ENCODE measurements around the gene IL1RN. TPM values are rescaled to one million over a fixed set of nuclear protein-coding genes. Genes with fewer than 3 reads are reported as not detected.

The IL1RN gene, protein sequence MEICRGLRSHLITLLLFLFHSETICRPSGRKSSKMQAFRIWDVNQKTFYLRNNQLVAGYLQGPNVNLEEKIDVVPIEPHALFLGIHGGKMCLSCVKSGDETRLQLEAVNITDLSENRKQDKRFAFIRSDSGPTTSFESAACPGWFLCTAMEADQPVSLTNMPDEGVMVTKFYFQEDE
- 21.1 and 21.2 TPM in 2 replicates for total RNA-seq (2016; rRNA removed; fragmentation: Illumina TruSeq; extraction: Trizol)
- 6.3 and 8.3 TPM in 2 replicates for total RNA-seq (2016; cell fraction: cytosol; rRNA removed; fragmentation: Illumina TruSeq; extraction: Trizol; ENCODE audit: low read depth)
- total RNA-seq (2016; cell fraction: insoluble cytoplasmic fraction; rRNA removed; fragmentation: Illumina TruSeq; extraction: Trizol): 21.0 and 24.7 TPM in 2 replicates
- 18.1 and 19.8 TPM in 2 replicates for total RNA-seq (2016; cell fraction: membrane; rRNA removed; fragmentation: Illumina TruSeq; extraction: Trizol)
- total RNA-seq (2016; cell fraction: nucleus; rRNA removed; fragmentation: Illumina TruSeq; extraction: Trizol): 16.3 and 16.9 TPM in 2 replicates
- 101 and 142 TPM in 2 replicates for polyA plus RNA-seq (2011; rRNA removed)
- polyA plus RNA-seq (2011; cell fraction: cytosol; rRNA removed): 92.3 and 115 TPM in 2 replicates
- polyA plus RNA-seq (2011; cell fraction: nucleus; rRNA removed): 29.8 and 45.4 TPM in 2 replicates
- polyA plus RNA-seq (2012): 96.1 and 98.3 TPM in 2 replicates
- 12.2 and 14.7 TPM in 2 replicates for polyA plus RNA-seq (2016; cell fraction: cytosol; fragmentation: Illumina TruSeq; extraction: Trizol; ENCODE audit: low read depth)
- 46.6 and 48.4 TPM in 2 replicates for polyA plus RNA-seq (2016; cell fraction: insoluble cytoplasmic fraction; fragmentation: Illumina TruSeq; extraction: Trizol; ENCODE audit: low read depth)
- polyA plus RNA-seq (2016; cell fraction: membrane; fragmentation: Illumina TruSeq; extraction: Trizol; ENCODE audit: low read depth): 32.1 and 33.8 TPM in 2 replicates
- polyA plus RNA-seq (2016; cell fraction: nucleus; fragmentation: Illumina TruSeq; extraction: Trizol; ENCODE audit: insufficient read depth, low read depth): 23.4 and 24.9 TPM in 2 replicates
- 0.42 and 94.0 TPM in 2 replicates for polyA minus RNA-seq (2011; rRNA and poly(A)+ RNA removed; ENCODE audit: low replicate concordance)
- polyA minus RNA-seq (2011; cell fraction: cytosol; rRNA and poly(A)+ RNA removed): 35.5 and 37.1 TPM in 2 replicates
- 29.4 and 42.8 TPM in 2 replicates for polyA minus RNA-seq (2011; cell fraction: nucleus; rRNA and poly(A)+ RNA removed)
- Bru-seq, nascent RNA: percentile 50 among the genes with signal in this experiment
- percentile 65 among the genes with signal in this experiment for BruChase-seq, experiment 1, labeled RNA remaining after a 6-hour chase
- BruChase-seq, experiment 2, labeled RNA remaining after a 2-hour chase: percentile 56 among the genes with signal in this experiment
- long read RNA-seq, experiment 1, transcript IL1RN-205 (4 exons, 848 nt): major isoform, 10 of 37 reads
- long read RNA-seq, experiment 1, partial matches to known transcripts: 1 of 37 reads
- long read RNA-seq, experiment 1, other reads (novel, unspliced or antisense): 26 of 37 reads
- long read RNA-seq, experiment 2, transcript IL1RN-205 (4 exons, 848 nt): major isoform, 17 of 55 reads
- long read RNA-seq, experiment 2, partial matches to known transcripts: 2 of 55 reads
- long read RNA-seq, experiment 2, other reads (novel, unspliced or antisense): 36 of 55 reads

DNA sequence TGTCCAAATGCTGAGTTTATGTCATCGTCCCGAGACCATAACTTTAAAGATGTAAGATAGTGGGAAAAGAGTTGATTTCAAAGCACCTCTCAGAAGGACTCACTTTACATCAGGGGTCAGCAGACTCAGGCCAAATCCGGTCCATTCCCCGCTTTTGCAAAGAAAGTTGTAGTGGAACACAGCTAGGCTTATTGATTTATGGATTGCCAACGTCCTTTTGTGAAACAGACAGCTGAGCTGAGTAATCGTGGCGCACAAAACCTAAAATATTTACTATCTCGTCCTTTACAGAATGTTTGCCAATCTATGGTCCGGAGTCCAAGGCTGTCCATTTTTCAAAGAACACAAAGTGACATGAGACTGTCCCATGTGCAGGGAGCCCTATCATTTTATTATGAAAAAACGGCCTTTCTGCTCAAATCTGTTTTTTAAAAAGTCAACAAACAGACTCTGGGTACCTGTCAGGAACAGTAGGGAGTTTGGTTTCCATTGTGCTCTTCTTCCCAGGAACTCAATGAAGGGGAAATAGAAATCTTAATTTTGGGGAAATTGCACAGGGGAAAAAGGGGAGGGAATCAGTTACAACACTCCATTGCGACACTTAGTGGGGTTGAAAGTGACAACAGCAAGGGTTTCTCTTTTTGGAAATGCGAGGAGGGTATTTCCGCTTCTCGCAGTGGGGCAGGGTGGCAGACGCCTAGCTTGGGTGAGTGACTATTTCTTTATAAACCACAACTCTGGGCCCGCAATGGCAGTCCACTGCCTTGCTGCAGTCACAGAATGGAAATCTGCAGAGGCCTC lies at the start of gene IL1RN:
TSS of gene IL1RN (plus strand) at position 754 of the 801 bp plus-strand sequence. CDS start at position 781, 27 bp downstream.
- in situ Hi-C loops (cut with HindIII; ENCODE audit: extremely low pct_ligation_motif_present, low pct_unique_long_range_greater_than_20kb) (no loop called here), intact Hi-C loops (cut with micrococcal nuclease; ENCODE audit: unreplicated experiment) (loop anchor here (1.0 to 2.0 kb wide), 3 partner anchors 39 to 46 kb away; no protein-coding TSS in a partner anchor)
- Histone ChIP-seq H3K9me3 (ENCODE audit: low read length) (no peaks in the 10 kb centered on the region), H4K20me1 (ENCODE audit: insufficient read depth, low read length) (no peaks in the 10 kb centered on the region), H2AFZ (ENCODE audit: low read length) (no peak within 1 kb of the TSS), H3K9ac (ENCODE audit: insufficient read depth, low read depth, low read length) (peak within 1 kb of the TSS; percentile 88), H3K4me1 (ENCODE audit: insufficient read depth, low read length) (peaks cover 81% of the 10 kb centered on the region), H3K27me3 (ENCODE audit: control insufficient read depth in 1 of 2, insufficient read depth in 2 of 2, low read length in 2 of 2) (no peaks in the 10 kb centered on the region; a peak in 1 of 5 replicates), H3K4me3 (replicated peaks in 1 of 3; ENCODE audit: insufficient read depth in 1 of 3, low read depth in 2 of 3, low read length in 3 of 3) (peak within 1 kb of the TSS; percentile 61 to 77 (median 73)), H3K27ac (ENCODE audit: extremely low read length, insufficient read depth, low read length) (peak within 1 kb of the TSS; percentile 92), H3K79me2 (ENCODE audit: insufficient read depth, low read length) (peaks cover 27% of the 10 kb centered on the region), H3K36me3 (replicated peaks in 1 of 2; ENCODE audit: control insufficient read depth in 1 of 2, insufficient read depth in 2 of 2, low read length in 2 of 2) (peaks cover 19 to 26% of the 10 kb centered on the region in 2 experiments; a peak in 4 of 5 replicates), H3K4me2 (ENCODE audit: low read depth, low read length) (peak within 1 kb of the TSS; percentile 95)
- BruUV-seq (replicated peaks): no TSS peak
- ChIA-PET CTCF (ENCODE audit: low intra/inter-chr PET ratio, low total read pairs) (no interaction called here), POLR2A (interaction anchor here (0.9 to 5.8 kb wide), 23 partner anchors 9 to 482 kb away, joined by 3 to 45 read pairs (median 4); partner anchors contain the start of genes PSD4 and SLC20A1)
- DNase-seq (ENCODE audit: low spot score) (peak; percentile 97), ATAC-seq (peak; percentile 85), FAIRE-seq (peak; percentile 93)
- 1% methylated on average over 16 of the region's 16 CpGs for WGBS (ENCODE audit: low lambda C conversion rate)
- TF ChIP-seq HHEX (CRISPR knock-in tag; IDR thresholded peaks at IDR 0.05): peak; percentile 68; the same call in 1 of the 2 replicates
- TF ChIP-seq MYNN (CRISPR knock-in tag; IDR thresholded peaks at IDR 0.05; ENCODE audit: low read depth): no peak
- TF ChIP-seq GATAD2A (CRISPR knock-in tag; IDR thresholded peaks at IDR 0.05): peak; percentile 99
- peak; percentile 84; the same call in 1 of the 2 replicates for TF ChIP-seq ZNF772 (CRISPR knock-in tag; IDR thresholded peaks at IDR 0.05)
- TF ChIP-seq, protein P1, sequence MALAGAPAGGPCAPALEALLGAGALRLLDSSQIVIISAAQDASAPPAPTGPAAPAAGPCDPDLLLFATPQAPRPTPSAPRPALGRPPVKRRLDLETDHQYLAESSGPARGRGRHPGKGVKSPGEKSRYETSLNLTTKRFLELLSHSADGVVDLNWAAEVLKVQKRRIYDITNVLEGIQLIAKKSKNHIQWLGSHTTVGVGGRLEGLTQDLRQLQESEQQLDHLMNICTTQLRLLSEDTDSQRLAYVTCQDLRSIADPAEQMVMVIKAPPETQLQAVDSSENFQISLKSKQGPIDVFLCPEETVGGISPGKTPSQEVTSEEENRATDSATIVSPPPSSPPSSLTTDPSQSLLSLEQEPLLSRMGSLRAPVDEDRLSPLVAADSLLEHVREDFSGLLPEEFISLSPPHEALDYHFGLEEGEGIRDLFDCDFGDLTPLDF (CRISPR knock-in tag; IDR thresholded peaks at IDR 0.05): 0 out of 2 replicates have a peak, but pooled peaks have one; percentile 44
- peak; percentile 74 for TF ChIP-seq FOXP1 (IDR thresholded peaks at IDR 0.05)
- TF ChIP-seq FOXP1 (CRISPR knock-in tag; IDR thresholded peaks at IDR 0.05): peak; percentile 94
- no peak for TF ChIP-seq MZF1 (CRISPR knock-in tag; IDR thresholded peaks at IDR 0.05; ENCODE audit: borderline replicate concordance)
- TF ChIP-seq SCMH1 (CRISPR knock-in tag; IDR thresholded peaks at IDR 0.05; ENCODE audit: borderline replicate concordance): no peak
- TF ChIP-seq, protein P2, sequence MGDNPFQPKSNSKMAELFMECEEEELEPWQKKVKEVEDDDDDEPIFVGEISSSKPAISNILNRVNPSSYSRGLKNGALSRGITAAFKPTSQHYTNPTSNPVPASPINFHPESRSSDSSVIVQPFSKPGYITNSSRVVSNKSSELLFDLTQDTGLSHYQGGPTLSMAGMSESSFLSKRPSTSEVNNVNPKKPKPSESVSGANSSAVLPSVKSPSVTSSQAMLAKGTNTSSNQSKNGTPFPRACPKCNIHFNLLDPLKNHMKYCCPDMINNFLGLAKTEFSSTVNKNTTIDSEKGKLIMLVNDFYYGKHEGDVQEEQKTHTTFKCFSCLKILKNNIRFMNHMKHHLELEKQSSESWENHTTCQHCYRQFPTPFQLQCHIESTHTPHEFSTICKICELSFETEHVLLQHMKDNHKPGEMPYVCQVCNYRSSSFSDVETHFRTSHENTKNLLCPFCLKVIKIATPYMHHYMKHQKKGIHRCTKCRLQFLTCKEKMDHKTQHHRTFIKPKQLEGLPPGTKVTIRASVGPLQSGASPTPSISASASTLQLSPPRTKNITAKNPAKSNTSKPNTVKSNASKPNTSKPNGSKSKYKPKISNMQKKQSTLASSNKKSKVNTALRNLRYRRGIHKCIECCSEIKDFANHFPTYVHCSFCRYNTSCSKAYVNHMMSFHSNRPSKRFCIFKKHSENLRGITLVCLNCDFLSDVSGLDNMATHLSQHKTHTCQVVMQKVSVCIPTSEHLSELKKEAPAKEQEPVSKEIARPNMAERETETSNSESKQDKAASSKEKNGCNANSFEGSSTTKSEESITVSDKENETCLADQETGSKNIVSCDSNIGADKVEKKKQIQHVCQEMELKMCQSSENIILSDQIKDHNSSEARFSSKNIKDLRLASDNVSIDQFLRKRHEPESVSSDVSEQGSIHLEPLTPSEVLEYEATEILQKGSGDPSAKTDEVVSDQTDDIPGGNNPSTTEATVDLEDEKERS (CRISPR knock-in tag; IDR thresholded peaks at IDR 0.05): peak; percentile 88; the same call in 1 of the 2 replicates
- TF ChIP-seq KDM3A (CRISPR knock-in tag; IDR thresholded peaks at IDR 0.05; ENCODE audit: low read depth): peak; percentile 82; the same call in 1 of the 2 replicates
- TF ChIP-seq NFKBIZ (CRISPR knock-in tag; IDR thresholded peaks at IDR 0.05): peak; percentile 86; the same call in 1 of the 2 replicates
- TF ChIP-seq ZNF790 (CRISPR knock-in tag; IDR thresholded peaks at IDR 0.05; ENCODE audit: borderline replicate concordance): peak; percentile 61; the same call in 1 of the 2 replicates
- TF ChIP-seq KLF11 (CRISPR knock-in tag; IDR thresholded peaks at IDR 0.05): peak; percentile 68
